ENCODE results near the gene INPP4B.

INPP4B gene

GRCh38 chr4:142016031-142016430 lies 830.1 kb downstream of the INPP4B start:
- no peak for DNase-seq (ENCODE audit: low read depth in 2 of 2)

GRCh38 chr4:142009751-142010150 lies 836.4 kb downstream of the INPP4B start:
- DNase-seq (ENCODE audit: low read depth in 2 of 2): no peak

GRCh38 chr4:142005519-142005918 lies 840.6 kb downstream of the INPP4B start:
- DNase-seq (ENCODE audit: low read depth in 2 of 2): no peak

GRCh38 chr4:141999446-142000143 lies 846.5 kb downstream of the INPP4B start:
- DNase-seq (ENCODE audit: low read depth in 2 of 2): no peak

GRCh38 chr4:141995056-141995455 lies 851.0 kb downstream of the INPP4B start:
- no peak for DNase-seq (ENCODE audit: low read depth in 2 of 2)

- DNase-seq (ENCODE audit: low read depth in 2 of 2): no peak
These were observed 868.7 kb downstream of the INPP4B start for GRCh38 chr4:141977433-141977832.

All from activated CD4-positive, alpha-beta T cell treated with anti-CD3 and anti-CD28 coated beads for 24 hours (primary cell).